ENCODE data around the gene AUTS2.

The AUTS2 gene

DNA sequence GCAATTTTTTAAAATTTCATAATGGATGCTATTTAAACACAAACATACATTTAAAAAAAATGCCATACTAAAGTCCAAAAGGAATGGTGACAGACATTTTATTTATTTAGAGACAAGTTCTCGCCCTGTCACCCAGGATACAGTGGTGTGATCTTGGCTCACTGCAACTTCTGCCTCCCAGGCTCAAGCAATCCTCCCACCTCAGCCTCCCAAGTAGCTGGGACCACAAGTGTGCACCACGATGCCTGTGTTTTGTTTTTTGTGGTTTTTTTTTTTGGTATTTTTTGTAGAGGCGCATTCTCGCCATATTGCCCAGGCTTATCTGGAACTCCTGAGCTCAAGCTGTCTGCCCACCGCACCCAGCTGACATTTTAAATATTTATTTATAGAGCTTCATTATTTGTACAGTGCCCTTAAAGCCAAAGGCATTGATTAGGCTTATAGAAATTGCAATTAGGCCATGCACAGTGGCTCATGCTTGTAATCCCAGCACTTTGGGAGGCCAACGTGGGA lies 703.5 kb downstream of the AUTS2 start:
- no peak for TF ChIP-seq GATA2 (IDR thresholded peaks at IDR 0.05; ENCODE audit: low read depth, low read length)
- no peak for TF ChIP-seq GATA3 (IDR thresholded peaks at IDR 0.05; ENCODE audit: low read depth, low read length)

DNA sequence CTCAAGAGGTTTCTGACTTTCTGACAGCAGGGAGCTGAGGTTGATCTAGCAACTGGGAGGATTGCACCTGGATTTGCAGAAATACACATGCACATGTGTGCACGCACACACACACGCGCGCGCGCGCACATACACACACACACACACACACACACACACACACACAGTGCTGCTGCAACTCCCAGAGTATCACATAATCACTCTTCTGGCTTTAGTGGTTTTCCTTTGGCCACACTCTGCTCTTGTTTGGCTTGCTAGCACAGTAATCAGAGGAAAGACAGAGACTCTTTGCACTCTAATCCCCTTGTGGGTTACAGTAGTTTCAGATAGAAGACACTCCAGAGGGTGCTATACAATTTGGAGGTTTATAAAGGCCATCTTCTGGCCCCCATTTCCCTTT lies 705.0 kb downstream of the AUTS2 start:
- TF ChIP-seq GATA2 (IDR thresholded peaks at IDR 0.05; ENCODE audit: low read depth, low read length) (no peak), GATA3 (IDR thresholded peaks at IDR 0.05; ENCODE audit: low read depth, low read length) (no peak)

DNA sequence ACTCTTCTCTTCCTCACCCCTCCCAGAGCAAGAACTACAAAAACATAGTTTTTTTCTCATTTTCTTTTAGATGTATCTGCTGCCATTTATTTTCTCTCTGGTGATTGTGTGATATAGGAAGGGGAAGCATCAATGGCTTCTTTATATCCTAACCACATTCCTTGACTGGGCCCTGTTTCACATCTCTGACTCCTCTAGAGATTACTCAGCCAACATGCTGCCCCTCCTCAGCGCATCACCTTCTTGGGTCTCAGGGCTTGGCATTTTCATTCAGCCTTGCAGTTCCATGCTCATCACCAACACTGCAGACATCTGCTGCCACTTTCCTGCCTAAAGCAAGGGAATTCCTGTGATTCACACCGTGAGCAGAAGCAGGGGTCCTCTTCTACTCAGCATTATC lies 705.5 kb downstream of the AUTS2 start:
- no peak for TF ChIP-seq GATA3 (IDR thresholded peaks at IDR 0.05; ENCODE audit: low read depth, low read length)
- no peak for TF ChIP-seq GATA2 (IDR thresholded peaks at IDR 0.05; ENCODE audit: low read depth, low read length)

GRCh38 chr7:70306173-70306572 lies 707.9 kb downstream of the AUTS2 start:
- TF ChIP-seq GATA2 (IDR thresholded peaks at IDR 0.05; ENCODE audit: low read depth, low read length), result no peak
- TF ChIP-seq GATA3 (IDR thresholded peaks at IDR 0.05; ENCODE audit: low read depth, low read length), result no peak

- no peak for TF ChIP-seq GATA3 (IDR thresholded peaks at IDR 0.05; ENCODE audit: low read depth, low read length)
- no peak for TF ChIP-seq GATA2 (IDR thresholded peaks at IDR 0.05; ENCODE audit: low read depth, low read length)
These were observed 709.4 kb downstream of the AUTS2 start for GRCh38 chr7:70307544-70308106.

GRCh38 chr7:70312336-70312735 lies 714.1 kb downstream of the AUTS2 start:
- no peak for TF ChIP-seq GATA2 (IDR thresholded peaks at IDR 0.05; ENCODE audit: low read depth, low read length)
- no peak for TF ChIP-seq GATA3 (IDR thresholded peaks at IDR 0.05; ENCODE audit: low read depth, low read length)

DNA sequence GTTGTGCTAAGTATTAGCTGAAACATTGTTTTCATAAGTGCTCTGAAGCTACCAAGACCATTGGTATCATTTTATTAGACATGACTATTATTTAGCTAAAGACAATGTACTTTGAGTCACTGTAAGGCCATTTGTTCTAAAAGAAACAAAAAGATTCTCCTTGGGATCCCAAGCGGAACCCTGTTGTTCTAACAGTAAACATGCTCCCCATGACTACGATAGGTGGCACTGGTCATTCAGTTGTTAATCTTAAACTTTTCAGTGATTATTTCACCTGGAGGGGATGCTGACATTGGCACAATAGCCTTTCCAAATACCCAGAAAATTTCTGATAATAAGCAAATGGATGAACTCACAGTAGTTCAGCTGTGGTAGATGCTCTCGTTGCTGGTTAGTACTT lies 715.0 kb downstream of the AUTS2 start:
- TF ChIP-seq GATA3 (IDR thresholded peaks at IDR 0.05; ENCODE audit: low read depth, low read length), result no peak
- no peak for TF ChIP-seq GATA2 (IDR thresholded peaks at IDR 0.05; ENCODE audit: low read depth, low read length)

- no peak for TF ChIP-seq GATA2 (IDR thresholded peaks at IDR 0.05; ENCODE audit: low read depth, low read length)
- no peak for TF ChIP-seq GATA3 (IDR thresholded peaks at IDR 0.05; ENCODE audit: low read depth, low read length)
These were observed 715.4 kb downstream of the AUTS2 start for GRCh38 chr7:70313687-70314086.

GRCh38 chr7:70314221-70314620 lies 715.9 kb downstream of the AUTS2 start:
- TF ChIP-seq GATA2 (IDR thresholded peaks at IDR 0.05; ENCODE audit: low read depth, low read length), result no peak
- no peak for TF ChIP-seq GATA3 (IDR thresholded peaks at IDR 0.05; ENCODE audit: low read depth, low read length)

DNA sequence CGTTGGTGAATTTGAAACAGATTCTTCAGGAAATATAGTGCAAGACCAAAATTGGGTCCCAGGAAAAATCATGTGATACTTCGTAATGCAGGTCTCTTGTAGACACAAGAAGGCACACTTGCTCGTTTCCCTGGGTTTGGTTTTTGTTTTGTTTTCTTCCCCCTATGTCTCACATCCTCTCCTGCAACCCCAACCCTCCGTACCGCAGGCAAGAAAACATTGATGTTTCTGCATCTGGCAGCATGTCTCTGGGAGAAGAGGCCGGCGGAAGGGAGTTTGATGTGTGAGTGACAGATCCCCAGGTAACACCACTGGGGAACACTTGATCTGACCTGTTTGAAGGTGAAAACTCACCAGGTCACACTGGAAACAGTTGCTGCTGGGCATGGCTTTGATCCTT lies 718.5 kb downstream of the AUTS2 start:
- TF ChIP-seq GATA2 (IDR thresholded peaks at IDR 0.05; ENCODE audit: low read depth, low read length) (no peak), GATA3 (IDR thresholded peaks at IDR 0.05; ENCODE audit: low read depth, low read length) (no peak)

GRCh38 chr7:70317356-70317755 lies 719.1 kb downstream of the AUTS2 start:
- no peak for TF ChIP-seq GATA3 (IDR thresholded peaks at IDR 0.05; ENCODE audit: low read depth, low read length)
- no peak for TF ChIP-seq GATA2 (IDR thresholded peaks at IDR 0.05; ENCODE audit: low read depth, low read length)

GRCh38 chr7:70318511-70318910 lies 720.2 kb downstream of the AUTS2 start:
- TF ChIP-seq GATA2 (IDR thresholded peaks at IDR 0.05; ENCODE audit: low read depth, low read length) (no peak), GATA3 (IDR thresholded peaks at IDR 0.05; ENCODE audit: low read depth, low read length) (no peak)

DNA sequence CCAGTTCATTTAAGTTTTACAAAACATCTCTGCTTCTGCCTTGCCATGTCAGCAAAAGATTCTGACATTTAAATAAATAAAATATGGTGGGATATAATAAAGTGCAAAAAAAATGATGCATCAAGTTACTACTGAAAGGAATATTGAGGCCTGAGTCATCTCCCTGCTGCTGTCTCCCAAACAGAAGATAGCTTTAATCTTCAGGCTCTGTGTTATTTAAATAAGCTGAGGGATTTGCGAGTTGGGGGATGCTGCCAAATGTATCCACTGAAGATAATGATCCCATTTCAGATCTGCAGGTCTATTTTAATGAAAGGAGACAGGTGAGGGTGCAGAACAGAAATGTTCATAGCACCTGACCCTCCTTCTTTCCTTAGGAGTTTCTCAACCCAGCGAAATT lies 720.8 kb downstream of the AUTS2 start:
- TF ChIP-seq GATA2 (IDR thresholded peaks at IDR 0.05; ENCODE audit: low read depth, low read length), result no peak
- TF ChIP-seq GATA3 (IDR thresholded peaks at IDR 0.05; ENCODE audit: low read depth, low read length), result no peak

- no peak for TF ChIP-seq GATA2 (IDR thresholded peaks at IDR 0.05; ENCODE audit: low read depth, low read length)
- TF ChIP-seq GATA3 (IDR thresholded peaks at IDR 0.05; ENCODE audit: low read depth, low read length), result no peak
These were observed 722.8 kb downstream of the AUTS2 start for GRCh38 chr7:70321016-70321590.

GRCh38 chr7:70322856-70323255 lies 724.6 kb downstream of the AUTS2 start:
- TF ChIP-seq GATA2 (IDR thresholded peaks at IDR 0.05; ENCODE audit: low read depth, low read length), result no peak
- TF ChIP-seq GATA3 (IDR thresholded peaks at IDR 0.05; ENCODE audit: low read depth, low read length), result no peak
